Activated CD4-positive, alpha-beta T cell treated with anti-CD3 and anti-CD28 coated beads, Interleukin-2, Interleukin-4, amounts not matched to agents 100 ng/mL and 50 ng/mL, durations not matched to agents 16 hours and 8 hours (primary cell): Measurements from ENCODE around the gene CARD11.

Source experiments
- DNase-seq: peaks from one replicate; pipeline ENCODE4 v3.0.0-alpha.2; 2020; ENCODE audit warnings: low spot score

The CARD11 gene

DNA sequence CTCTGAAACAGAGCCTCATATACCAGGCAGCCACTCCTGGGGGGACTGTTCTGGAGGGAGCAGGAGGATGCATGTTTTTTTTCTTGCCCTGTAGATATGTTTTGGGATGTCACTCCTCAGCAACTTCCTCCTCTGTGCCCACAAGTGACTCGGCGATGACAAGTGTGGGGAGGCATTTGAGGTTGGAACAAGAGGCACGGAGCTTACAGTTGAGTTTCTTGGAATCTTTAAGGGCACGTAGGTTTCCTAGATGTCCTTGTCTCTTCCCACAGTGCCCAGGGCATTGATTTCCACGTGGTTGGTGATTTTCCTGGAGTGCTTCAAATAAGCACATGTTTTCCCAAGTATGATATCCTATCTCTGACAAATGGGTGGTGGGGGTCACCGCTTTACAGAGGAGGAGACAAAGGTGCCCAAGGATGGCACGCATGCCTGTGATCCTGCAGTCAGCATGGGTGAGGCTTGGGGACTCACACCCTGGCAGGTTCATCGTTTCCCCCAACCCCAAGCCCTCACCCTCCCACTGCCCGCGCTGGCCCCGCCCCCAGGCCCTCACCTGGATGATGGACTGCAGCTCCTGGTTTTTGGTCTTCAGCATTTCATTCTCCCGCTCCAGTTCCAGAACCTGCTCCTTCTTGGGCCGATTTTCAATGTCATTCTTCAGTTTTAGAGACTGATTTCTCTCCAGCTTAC, 104.3 kb downstream of the CARD11 start:
- DNase-seq, result no peak

DNA sequence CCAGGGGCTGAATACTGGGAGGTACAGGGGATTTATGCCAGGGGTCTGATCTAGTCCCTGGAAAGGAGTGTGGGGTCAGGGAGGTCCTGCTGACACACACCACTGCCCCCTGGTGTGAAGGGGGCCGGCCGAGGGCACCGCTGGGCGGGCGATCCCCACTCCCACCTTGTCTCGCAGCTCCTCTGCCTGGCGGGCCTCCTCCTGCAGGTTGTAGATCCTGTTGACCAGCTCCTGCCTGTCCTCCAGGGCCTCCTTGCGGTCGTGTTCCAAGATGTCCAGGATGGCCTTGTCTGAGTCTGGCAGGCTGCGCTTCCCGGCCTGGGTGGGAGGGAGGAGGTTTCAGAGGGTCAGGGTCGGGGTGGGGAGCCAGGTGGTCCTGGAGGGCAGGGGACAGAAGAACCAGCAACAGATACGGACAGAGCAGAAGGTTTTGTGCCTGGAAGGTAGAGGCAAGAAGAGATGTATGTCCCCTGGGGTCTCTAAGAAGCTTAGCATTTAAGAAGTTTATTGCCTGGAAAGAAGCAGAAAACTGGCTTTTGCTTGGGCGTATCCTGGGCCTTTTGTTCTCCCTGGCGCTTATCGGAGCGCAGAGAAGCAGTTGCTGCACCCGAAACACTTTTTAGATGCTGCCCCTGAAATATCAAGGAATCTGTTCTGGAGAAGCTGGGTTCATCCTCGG, 105.0 kb downstream of the CARD11 start:
- DNase-seq, result no peak

DNA sequence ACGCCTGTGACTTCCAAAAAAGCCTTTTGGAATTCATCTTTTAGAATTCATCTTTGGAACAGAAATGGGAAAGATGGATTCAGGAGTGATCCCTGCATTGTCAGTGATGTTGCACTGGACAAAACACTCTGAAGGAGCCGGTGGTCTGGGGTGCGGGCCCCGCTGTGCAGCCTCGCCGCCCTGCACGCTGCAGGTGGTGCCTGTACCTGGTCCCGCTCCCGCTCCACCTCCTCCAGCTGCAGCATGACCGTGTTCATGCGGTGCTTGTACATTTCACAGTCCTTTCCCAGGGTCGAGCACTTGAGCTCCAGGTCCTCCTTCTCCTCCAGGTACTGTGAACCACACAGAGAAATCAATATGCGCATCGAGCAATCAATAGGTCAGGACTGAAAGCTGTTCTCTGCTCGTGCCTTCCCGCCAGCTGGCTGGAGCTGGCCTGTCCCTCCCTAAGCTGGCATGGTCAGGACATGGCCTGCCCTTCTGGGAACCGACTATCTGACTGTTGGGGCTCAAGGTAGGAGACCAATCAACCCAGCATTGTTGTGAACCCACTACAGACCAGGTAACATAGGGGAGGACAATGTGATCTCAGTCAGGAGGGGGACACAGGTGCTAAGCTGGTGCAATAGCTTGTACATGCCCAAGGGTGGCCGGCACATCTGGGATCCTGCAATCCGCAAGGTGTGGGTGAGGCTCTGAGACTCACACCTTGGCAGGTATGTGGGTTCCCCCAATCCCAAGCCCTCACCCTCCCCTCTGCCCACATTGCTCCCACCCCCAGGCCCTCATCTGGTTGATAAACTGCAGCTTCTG, 105.8 kb downstream of the CARD11 start:
- no peak for DNase-seq

DNA sequence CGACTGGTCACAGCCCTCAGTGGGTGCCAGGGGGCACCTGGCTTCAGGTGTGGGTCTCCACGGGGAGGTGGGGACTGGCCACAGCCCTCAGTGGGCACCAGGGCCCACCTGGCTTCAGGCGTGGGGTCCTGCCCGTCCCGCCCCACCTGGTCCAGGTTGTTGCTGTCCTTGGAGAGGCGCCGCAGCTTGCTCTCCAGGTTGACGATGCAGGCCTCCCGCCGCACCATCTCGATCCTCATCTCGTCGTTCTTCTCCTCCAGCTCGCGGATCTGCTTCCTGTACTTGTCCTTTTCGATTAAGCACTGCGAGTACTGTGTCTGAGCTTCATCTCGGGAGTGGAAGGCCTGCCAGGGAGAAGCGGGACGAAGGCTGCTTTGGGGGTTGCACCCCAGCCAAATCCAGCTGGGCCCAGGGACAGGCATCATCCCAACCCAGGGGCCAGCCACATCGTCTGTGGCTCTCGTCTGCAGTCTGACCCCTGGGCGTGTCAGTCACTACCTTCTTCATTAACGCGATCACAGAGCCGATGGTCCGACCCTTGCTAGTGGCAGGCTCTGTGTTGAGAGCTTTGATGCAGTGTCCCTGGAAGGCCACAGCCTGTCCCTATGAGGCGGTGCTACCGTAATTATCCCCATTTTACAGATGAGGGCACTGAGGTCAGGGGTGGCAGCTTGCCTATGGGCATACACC, 106.6 kb downstream of the CARD11 start:
- no peak for DNase-seq

DNA sequence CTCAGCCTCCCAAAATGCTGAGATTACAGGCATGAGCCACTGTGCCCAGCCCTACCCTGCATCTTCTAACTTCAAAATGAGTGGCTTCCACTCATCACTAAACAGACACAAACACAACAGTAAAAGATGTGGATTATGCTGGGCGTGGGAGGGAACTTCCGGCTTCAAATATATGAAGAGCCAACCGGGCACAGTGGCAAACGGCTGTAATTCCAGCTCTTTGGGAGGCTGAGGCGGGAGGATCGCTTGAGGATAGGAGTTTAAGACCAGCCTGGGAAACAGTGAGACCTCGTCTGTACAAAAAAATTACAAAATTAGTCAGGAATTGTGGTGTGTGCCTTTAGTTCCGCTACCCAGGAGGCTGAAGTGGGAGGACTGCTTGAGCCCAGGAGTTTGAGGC, 107.4 kb downstream of the CARD11 start:
- DNase-seq, result no peak

DNA sequence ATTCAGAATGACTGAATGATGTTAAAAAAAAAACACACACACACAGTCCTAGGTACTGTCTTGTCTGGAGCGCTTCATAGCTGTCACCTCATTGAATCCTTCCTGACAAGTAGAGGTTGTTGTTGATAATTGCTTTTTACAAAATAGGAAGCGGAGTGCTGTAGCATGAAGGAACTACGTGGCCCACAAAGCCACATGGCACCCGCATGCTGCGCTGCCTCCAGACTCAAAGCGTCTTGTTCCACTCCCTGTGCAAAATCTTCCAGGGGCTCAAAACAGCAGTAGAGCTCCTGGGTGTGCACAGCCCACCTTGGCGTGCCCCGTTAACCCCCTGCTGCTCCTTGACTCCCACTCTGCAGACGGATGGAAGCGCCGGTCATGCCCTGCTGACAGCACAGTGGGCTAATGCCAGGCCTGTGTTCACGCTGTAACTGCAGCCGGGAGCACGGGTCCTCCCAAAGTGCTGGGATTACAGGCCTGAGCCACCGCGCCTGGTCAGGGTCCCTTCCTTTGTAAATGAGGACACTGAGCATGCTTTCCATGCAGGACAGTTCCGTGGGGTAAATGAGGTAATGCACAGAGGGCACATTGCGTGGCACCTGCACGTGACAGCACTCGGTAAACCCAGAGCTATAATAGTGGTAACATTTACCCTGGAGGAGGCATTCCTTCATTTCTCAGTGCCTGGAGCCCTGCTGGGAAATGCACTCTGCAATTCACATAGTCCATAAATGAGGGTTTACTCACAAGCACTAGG, 108.5 kb downstream of the CARD11 start:
- no peak for DNase-seq

DNA sequence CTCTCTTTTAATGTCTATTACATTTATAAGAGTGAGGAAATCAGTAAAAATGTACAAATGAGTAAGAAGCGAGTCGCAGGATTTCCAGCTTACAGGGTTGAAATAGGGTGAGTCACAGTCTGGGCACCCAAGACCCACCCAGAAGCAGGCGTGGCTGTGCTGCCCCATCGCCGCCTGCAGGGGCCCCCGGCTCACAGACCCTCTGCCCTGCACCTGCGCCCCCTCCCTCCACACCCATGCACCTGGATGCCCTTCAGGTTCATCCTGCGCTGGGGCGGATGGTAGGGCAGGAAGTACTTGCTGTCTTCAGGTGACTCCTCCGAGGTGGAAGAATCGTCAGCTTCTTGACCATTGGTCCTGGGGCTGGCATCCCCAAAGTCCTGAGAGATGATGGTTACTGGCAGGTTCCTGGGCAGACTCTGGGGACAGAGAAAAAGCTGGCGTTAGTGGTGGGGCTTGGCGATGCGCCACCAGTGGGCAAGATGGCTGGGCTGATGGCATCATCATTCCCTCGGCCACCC, 109.4 kb downstream of the CARD11 start:
- DNase-seq, result no peak

DNA sequence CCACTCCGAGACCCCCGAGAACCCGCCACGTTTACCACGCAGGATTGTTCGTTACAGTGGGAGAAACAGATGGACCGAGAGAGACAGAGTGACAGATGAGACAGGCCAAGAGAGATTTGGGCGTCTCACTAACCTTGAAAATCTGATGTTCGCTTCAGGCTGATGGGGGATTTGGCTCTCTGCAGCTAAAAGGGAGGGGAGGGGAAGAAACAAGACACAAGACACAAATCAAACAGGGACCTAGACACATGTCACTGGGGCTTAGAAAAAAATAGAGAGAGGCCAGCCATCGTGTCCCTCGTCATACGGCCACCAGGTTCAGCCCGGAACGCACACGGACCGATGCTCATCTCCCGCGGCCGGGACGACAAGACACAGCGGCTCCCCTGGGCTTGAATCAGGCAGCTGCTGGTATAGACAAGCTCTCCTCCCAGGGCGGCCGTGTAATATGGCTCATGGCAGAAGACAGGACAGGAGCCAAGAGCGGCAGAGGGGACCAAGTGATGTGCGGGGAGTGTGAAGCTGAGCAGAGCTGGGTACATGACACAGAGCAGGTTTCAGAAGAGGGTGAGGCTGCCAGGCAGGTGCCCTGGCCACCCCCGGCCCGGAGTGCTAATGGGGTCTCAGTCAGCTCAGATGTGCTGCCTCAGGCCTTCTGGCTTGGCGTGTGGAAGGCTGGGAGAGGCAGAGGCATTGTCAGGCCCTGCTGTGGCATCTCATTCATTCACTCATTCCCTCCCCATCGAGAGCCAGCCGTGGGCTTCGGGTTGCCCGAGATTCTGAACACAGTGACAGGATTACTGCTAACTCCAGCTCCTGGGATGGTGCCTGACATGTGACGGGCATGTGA, 111.0 kb downstream of the CARD11 start:
- DNase-seq, result no peak

DNA sequence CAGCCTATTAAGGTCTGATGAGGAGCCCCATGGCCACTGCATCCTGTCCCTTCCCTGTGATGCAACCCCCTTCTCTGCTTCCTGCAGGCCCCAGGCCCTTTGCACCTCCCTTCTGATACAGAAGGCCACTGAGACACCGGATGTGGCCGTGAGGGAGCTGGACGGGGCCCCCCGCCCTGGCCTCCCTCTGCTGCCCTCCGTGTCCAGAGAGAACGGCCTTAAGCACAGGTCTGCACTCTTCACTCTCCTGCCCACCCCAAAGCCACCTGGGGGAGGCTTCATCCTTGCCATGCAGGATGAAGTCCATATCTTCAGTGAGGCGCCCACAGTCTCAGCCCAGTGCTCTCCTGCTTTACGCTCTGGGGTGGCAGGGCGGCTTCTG, 112.6 kb downstream of the CARD11 start:
- DNase-seq, result no peak

DNA sequence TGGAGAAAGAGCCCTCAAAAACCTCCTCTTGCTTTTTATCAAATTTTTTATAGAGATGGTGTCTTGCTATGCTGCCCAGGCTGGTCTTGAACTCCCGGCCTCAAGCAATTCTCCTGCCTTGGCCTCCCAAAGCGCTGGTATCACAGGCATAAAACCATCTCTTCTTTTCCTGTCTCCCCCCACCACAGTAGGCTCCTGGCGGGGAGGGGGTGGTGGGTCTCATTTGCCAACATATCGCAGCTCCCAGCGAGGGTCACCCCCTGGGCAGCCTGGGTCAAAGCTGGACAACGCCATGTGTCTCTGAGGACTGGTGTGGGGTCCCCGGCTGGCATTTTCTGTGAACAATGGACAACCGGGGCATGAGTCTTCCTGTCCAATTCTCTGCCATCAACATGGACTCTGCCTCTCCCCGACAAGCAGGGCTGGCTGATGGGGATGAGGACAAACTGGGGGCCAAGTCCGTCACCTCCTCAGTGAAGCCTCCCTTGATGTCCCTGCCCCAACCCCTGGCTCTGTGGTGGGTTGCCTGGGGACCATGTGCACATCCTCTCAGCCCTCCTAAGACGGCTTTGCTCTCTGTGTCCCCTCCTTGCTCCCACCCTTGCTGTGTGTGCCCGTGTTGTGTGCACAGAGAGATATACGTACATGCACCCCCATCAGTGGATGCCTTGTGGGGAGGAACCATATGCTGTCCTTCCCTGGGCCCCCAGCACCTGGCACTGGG, 113.2 kb downstream of the CARD11 start:
- DNase-seq, result no peak

DNA sequence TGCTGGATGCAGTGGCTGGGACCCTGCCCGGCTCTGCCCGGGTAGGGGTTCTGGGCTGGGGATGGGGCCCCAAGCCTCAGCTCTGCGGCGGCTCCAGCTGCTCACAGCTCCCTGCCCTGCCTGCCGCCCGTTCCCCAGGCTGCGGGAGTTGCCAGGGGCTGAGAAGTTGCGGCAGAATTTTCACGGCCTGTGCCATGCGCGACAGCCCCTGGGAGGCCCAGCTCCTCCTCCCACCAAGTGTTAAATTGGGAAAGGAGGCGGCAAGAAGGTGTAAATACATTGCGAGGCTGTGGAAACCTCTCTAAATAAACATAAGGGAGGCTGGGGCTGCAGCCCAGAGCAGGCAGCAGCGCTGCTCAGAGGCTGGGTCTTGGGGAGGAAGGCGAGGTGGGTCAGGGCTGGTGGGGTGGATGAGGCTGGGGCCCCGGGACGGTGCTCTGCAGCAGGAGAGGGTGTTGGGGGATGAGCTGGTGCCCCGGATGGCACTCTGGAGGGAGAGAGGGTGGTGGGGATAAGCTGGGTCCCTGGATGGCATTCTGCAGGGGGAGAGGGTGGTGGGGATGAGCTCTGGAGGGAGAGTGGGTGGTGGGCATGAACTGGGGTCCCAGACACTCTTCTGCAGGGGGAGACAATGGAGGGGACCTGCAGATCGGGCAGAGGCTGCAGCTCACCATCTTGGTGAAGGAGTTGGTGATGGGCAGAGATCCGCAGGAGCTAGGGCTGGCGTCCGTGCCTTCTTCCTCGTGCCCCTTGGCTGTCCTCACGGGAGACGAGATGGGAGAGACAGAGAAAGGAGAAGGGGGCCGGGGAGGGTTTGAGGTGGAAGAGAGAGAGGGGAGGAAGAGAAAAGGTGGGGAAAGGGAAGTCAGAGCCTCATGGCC, 114.1 kb downstream of the CARD11 start:
- no peak for DNase-seq

DNA sequence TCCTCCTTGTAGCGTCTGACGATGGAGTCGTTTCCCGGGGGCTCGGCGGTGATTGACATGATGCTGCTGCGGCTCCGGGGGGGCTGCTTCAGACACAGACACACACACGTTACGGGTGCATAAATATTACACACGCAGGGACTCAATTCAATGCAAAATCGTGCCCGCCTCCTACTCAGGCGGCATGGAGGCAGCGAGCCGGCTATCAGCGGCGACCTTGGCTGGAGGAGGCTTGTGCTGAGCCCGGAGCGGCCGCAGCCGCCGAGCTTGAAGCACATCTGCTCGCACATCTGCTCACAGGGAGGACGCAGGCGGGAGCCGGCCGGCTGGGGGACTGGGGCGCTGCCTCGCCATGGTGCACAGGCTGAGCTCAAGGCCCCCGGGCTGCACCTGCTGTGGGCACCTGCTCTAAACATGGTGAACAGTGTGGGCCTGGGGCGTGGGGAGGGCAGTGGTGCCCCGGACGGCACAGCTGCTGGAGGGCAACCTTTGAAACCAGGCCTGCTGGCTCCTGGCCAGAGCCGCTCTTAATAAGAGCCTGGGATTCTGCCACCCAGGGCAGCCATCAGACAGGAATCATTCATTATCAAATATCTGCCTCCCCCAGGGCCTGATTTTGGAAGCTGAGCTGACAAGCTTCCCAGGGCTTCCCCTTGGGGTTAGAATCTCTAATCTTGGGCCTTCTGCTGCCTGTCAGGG, 114.9 kb downstream of the CARD11 start:
- DNase-seq, result no peak

DNA sequence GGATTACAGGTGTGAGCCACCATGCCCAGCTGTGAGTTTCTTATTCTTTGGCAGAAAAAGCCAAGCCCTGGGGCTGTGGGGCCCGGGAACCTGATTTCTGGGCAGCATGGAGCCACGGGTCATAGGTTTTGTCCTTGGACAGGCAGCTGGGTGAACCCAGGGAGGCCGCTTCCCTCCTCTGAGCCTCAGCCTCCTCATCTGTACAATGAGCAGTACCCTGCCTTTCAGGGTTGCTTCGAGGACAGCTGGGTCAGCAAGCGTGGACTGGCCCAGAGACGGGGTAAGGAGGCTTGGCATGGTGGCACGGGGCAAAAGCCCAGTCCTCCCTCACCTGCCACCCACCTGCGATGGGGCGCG, 115.4 kb downstream of the CARD11 start:
- DNase-seq, result no peak

DNA sequence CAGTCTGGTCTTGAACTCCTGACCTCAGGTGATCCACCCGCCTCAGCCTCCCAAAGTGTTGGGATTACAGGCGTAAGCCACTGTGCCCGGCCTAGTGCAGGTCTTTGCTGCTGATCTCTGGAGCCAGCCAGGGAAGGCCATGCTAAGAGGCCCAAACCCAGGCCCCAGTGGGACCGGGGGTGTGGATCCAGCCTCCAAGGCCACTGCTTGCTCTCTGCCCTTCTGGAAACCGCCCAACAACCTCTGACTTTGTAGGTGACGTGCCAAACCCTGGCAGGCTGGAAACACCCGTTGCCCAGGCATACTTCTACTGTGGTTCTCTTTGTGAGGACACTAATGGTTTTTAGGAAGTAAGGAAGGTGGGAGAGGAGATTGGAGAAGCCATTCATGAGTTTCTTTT, 116.1 kb downstream of the CARD11 start:
- no peak for DNase-seq

DNA sequence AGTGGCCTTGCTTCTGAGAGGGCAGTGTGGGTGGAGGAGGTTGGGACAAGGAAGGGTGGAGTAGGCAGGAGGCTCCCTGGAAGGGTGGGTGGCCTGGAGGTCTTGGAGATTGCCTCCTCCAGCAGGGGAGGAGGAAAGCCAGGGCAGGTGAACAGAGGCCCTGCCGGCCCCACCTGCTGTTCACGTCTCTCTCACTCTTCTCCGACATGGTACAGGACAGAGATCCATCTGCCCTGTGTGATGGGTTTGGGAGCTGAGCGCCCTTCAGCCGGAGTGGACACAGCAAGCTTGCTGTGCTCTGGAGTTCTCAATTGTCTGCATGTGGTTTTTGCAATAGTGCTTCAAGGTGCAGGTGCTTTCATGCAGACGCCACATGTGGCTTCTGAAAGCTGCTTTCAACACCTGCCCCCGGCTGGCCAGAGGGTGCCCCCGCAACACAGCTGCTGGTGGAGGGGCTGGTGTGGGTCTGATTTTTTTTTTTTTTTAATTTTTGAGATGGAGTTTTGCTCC, 116.7 kb downstream of the CARD11 start:
- DNase-seq, result no peak

DNA sequence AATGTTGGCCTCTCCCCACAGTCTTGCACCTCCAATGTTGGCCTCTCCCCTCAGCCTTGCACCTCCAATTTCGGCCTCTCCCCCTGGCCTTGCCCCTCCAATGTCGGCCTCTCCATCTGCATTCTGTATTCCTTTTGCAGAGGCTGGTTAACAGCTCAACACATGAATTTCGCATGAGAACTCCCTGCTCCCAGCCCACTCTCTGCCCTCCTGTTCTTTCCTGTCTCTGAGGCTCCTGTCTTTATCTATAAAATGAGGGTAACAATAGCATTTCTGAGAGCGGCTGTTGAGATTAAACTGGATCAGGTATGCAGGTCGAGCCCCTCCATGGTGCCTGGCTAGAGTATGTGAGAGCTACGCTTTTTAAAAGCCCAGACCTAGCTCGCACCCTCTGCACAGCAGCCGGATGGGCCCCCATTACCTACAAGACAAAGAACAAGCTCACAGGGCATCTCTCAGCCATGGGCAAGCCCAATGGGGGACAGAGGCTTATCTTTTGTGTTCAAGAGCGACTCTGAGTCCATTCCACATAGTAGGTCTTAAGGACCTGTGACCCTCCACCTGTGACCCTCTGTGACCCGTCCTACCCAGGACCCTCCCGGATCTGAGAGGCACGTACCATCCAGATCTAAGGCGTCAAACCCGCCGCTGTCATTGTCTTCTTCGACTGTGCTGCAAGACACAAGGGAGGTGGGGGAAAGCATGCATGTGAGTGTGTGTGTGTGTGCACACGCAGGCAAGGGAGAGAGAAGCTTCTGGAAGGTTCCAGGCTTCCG, 117.4 kb downstream of the CARD11 start:
- no peak for DNase-seq
